ENCODE results near the gene ZNF575. TPM values are rescaled to one million over a fixed set of nuclear protein-coding genes. Genes with fewer than 3 reads are reported as not detected.

The ZNF575 gene
- total and polyA plus RNA-seq, 4 donors: 0.08 to 1.0 (median 0.49) TPM

DNA sequence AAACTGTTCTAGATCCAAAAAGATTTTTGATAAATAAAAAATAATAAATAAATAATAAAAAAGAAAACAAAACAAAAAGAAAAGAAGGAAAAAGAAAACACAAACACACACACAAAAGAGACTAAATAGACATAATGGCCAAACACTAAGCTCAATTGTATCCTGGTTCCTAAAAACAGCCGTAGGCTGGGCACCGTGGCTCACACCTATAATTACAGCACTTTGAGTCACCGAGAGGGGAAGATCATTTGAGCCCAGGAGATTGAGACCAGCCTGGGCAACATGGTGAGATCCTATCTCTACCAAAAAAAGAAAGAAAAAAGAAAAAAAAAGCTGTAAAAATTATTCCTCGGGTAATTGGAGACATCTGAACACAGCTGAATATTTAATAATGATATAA, 14.9 kb upstream of the ZNF575 start:
- Histone ChIP-seq H3K9ac (ENCODE audit: low read depth in 1 of 2, low read length in 2 of 2) (no peak overlapping the region), H3K27ac (ENCODE audit: low read depth in 1 of 2, low read length in 2 of 2) (no peak overlapping the region), H3K4me3 (ENCODE audit: low read depth in 1 of 3, low read length in 3 of 3) (no peak overlapping the region), H3K4me1 (ENCODE audit: control insufficient read depth in 4 of 4, insufficient read depth in 4 of 4, low read length in 3 of 4) (peaks cover 0 to 1% (median 0%) of the 10 kb centered on the region in 4 donors), H3K36me3 (ENCODE audit: control insufficient read depth in 4 of 4, insufficient read depth in 3 of 4, low read depth in 1 of 4, low read length in 3 of 4) (peaks cover 0 to 3% (median 2%) of the 10 kb centered on the region in 4 donors), H3K27me3 (ENCODE audit: control insufficient read depth in 4 of 4, insufficient read depth in 4 of 4, low read length in 3 of 4) (no peaks in the 10 kb centered on the region), H3K9me3 (ENCODE audit: control insufficient read depth in 4 of 4, low read length in 3 of 4) (no peaks in the 10 kb centered on the region)
- TF ChIP-seq GABPA (IDR thresholded peaks at IDR 0.05 in 1 of 2, conservative IDR thresholded peaks at IDR 0.05 in 1 of 2) (no peak), EGR1 (IDR thresholded peaks at IDR 0.05; ENCODE audit: low read depth in 2 of 2) (no peak), NR2F2 (IDR thresholded peaks at IDR 0.05) (no peak), RXRA (IDR thresholded peaks at IDR 0.05) (no peak), SP1 (IDR thresholded peaks at IDR 0.05) (no peak), HNF4G (IDR thresholded peaks at IDR 0.05) (no peak), JUND (IDR thresholded peaks at IDR 0.05) (no peak), FOXA2 (IDR thresholded peaks at IDR 0.05) (no peak)
- TF ChIP-seq, protein P1, sequence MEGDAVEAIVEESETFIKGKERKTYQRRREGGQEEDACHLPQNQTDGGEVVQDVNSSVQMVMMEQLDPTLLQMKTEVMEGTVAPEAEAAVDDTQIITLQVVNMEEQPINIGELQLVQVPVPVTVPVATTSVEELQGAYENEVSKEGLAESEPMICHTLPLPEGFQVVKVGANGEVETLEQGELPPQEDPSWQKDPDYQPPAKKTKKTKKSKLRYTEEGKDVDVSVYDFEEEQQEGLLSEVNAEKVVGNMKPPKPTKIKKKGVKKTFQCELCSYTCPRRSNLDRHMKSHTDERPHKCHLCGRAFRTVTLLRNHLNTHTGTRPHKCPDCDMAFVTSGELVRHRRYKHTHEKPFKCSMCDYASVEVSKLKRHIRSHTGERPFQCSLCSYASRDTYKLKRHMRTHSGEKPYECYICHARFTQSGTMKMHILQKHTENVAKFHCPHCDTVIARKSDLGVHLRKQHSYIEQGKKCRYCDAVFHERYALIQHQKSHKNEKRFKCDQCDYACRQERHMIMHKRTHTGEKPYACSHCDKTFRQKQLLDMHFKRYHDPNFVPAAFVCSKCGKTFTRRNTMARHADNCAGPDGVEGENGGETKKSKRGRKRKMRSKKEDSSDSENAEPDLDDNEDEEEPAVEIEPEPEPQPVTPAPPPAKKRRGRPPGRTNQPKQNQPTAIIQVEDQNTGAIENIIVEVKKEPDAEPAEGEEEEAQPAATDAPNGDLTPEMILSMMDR (IDR thresholded peaks at IDR 0.05; ENCODE audit: low read depth, low read length, missing input control): no peak
- TF ChIP-seq, protein P2, sequence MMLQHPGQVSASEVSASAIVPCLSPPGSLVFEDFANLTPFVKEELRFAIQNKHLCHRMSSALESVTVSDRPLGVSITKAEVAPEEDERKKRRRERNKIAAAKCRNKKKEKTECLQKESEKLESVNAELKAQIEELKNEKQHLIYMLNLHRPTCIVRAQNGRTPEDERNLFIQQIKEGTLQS (IDR thresholded peaks at IDR 0.05): no peak
- TF ChIP-seq, protein P3, sequence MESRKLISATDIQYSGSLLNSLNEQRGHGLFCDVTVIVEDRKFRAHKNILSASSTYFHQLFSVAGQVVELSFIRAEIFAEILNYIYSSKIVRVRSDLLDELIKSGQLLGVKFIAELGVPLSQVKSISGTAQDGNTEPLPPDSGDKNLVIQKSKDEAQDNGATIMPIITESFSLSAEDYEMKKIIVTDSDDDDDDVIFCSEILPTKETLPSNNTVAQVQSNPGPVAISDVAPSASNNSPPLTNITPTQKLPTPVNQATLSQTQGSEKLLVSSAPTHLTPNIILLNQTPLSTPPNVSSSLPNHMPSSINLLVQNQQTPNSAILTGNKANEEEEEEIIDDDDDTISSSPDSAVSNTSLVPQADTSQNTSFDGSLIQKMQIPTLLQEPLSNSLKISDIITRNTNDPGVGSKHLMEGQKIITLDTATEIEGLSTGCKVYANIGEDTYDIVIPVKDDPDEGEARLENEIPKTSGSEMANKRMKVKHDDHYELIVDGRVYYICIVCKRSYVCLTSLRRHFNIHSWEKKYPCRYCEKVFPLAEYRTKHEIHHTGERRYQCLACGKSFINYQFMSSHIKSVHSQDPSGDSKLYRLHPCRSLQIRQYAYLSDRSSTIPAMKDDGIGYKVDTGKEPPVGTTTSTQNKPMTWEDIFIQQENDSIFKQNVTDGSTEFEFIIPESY (IDR thresholded peaks at IDR 0.05): no peak
- TF ChIP-seq, protein P4, sequence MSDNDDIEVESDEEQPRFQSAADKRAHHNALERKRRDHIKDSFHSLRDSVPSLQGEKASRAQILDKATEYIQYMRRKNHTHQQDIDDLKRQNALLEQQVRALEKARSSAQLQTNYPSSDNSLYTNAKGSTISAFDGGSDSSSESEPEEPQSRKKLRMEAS (IDR thresholded peaks at IDR 0.05): no peak
- WGBS: 67% methylated on average over 4 of the region's 4 CpGs
- no peak for DNase-seq (ENCODE audit: low spot score)

DNA sequence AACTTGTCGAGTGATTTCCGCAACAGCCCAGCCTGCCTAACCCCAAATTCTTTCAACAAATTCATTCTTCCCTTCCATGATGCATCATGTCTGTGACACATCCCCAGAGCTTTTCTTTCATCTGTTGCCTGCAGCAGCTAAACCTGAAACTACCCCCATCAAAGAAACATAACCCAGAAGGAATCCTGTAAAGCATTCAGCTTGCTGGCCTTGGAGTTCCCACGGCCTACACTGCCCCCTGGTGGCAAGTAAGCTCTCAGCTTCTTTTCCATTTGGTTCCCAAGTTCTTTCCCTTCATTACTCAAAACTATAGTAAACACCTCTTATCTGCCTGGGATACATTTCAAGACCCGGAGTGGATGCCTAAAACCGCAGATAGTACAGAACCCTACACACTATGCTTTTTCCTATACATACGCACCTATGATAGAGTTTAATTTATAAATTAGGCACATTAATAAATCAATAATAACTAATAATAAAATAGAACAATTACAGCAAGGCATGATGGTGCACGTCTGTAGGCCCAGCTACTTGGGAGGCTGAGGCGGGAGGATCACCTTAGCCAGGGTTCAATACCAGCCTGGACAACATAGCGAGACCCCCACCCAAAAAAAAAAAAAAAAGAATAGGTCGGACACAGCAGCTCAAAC, 13.4 kb upstream of the ZNF575 start:
- Histone ChIP-seq H3K27me3 (ENCODE audit: control insufficient read depth in 4 of 4, insufficient read depth in 4 of 4, low read length in 3 of 4) (no peaks in the 10 kb centered on the region), H3K9me3 (ENCODE audit: control insufficient read depth in 4 of 4, low read length in 3 of 4) (no peaks in the 10 kb centered on the region), H3K4me1 (ENCODE audit: control insufficient read depth in 4 of 4, insufficient read depth in 4 of 4, low read length in 3 of 4) (peaks cover 0 to 3% (median 2%) of the 10 kb centered on the region in 4 donors), H3K9ac (ENCODE audit: low read depth in 1 of 2, low read length in 2 of 2) (no peak overlapping the region), H3K4me3 (ENCODE audit: low read depth in 1 of 3, low read length in 3 of 3) (no peak overlapping the region), H3K36me3 (ENCODE audit: control insufficient read depth in 4 of 4, insufficient read depth in 3 of 4, low read depth in 1 of 4, low read length in 3 of 4) (peaks cover 0 to 3% (median 2%) of the 10 kb centered on the region in 4 donors), H3K27ac (ENCODE audit: low read depth in 1 of 2, low read length in 2 of 2) (no peak overlapping the region)
- peak; percentile 80 for DNase-seq (ENCODE audit: low spot score)
- TF ChIP-seq, protein P4 (IDR thresholded peaks at IDR 0.05): no peak
- peak in 1 of 2 donors; percentile 18 for TF ChIP-seq HNF4A (conservative IDR thresholded peaks at IDR 0.05)
- TF ChIP-seq HNF4G (IDR thresholded peaks at IDR 0.05): no peak
- no peak for TF ChIP-seq FOXA2 (IDR thresholded peaks at IDR 0.05)
- TF ChIP-seq, protein P1 (IDR thresholded peaks at IDR 0.05; ENCODE audit: low read depth, low read length, missing input control): peak; percentile 91
- TF ChIP-seq JUND (IDR thresholded peaks at IDR 0.05): no peak
- TF ChIP-seq YY1 (IDR thresholded peaks at IDR 0.05): no peak
- TF ChIP-seq, protein P5, sequence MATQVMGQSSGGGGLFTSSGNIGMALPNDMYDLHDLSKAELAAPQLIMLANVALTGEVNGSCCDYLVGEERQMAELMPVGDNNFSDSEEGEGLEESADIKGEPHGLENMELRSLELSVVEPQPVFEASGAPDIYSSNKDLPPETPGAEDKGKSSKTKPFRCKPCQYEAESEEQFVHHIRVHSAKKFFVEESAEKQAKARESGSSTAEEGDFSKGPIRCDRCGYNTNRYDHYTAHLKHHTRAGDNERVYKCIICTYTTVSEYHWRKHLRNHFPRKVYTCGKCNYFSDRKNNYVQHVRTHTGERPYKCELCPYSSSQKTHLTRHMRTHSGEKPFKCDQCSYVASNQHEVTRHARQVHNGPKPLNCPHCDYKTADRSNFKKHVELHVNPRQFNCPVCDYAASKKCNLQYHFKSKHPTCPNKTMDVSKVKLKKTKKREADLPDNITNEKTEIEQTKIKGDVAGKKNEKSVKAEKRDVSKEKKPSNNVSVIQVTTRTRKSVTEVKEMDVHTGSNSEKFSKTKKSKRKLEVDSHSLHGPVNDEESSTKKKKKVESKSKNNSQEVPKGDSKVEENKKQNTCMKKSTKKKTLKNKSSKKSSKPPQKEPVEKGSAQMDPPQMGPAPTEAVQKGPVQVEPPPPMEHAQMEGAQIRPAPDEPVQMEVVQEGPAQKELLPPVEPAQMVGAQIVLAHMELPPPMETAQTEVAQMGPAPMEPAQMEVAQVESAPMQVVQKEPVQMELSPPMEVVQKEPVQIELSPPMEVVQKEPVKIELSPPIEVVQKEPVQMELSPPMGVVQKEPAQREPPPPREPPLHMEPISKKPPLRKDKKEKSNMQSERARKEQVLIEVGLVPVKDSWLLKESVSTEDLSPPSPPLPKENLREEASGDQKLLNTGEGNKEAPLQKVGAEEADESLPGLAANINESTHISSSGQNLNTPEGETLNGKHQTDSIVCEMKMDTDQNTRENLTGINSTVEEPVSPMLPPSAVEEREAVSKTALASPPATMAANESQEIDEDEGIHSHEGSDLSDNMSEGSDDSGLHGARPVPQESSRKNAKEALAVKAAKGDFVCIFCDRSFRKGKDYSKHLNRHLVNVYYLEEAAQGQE (IDR thresholded peaks at IDR 0.05): no peak
- TF ChIP-seq NR2F2 (IDR thresholded peaks at IDR 0.05): no peak
- peak; percentile 98 to 99 for TF ChIP-seq RAD21 (IDR thresholded peaks at IDR 0.05)
- no peak for TF ChIP-seq RXRA (IDR thresholded peaks at IDR 0.05)
- no peak for TF ChIP-seq GABPA (IDR thresholded peaks at IDR 0.05 in 1 of 2, conservative IDR thresholded peaks at IDR 0.05 in 1 of 2)
- TF ChIP-seq, protein P3 (IDR thresholded peaks at IDR 0.05): no peak
- no peak for TF ChIP-seq FOXA1 (IDR thresholded peaks at IDR 0.05)
- WGBS: 54% methylated on average over 10 of the region's 10 CpGs
